ENCODE results near the gene CD4.
"Not testable (repeated sequence)": the region's sequence is repeated elsewhere in the genome, so short reads cannot be mapped to it uniquely, and the experiment has no call there.

The CD4 gene

DNA sequence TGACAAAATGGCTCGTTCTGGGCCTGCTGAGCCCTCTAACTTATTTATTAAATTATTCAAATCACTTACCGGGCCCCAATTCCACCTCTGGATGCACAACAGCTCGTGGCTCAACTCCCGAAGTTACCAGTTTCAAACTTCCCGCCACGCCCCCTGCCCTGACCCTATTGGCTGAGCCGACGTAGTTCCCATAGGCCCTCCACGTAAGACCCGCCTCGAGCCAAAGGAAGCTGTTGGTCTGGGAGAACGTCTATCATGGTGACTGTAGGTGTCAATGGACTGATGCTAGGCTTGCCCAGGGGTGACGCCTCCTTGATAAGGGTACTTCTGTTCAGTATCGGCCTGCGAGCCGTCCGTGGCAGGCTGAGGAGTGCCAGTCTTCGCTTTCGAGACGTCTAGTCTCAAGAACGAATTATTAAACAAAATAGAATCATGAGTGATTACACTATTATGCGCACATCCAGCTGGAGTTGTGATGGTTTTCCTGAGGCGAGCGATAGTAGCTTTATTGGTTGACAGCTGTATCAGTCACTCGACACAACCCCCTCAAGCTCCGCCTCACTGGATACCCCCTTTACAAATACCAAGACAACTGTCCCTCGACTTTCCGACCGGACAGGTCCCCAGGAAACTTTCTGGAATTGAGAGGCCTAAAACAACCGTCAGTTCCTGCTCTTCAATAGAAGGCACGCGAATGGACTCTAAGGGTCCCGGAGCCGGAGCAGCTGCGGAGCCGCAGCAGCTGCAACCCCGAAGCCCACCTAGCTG lies 62.0 kb downstream of the CD4 start, which contains the start of gene CDCA3:
TSS of gene CDCA3 (minus strand) at position 134 of the 768 bp plus-strand sequence. CDS start 334 bp downstream, outside the sequence.
- FAIRE-seq, result peak; percentile 96

DNA sequence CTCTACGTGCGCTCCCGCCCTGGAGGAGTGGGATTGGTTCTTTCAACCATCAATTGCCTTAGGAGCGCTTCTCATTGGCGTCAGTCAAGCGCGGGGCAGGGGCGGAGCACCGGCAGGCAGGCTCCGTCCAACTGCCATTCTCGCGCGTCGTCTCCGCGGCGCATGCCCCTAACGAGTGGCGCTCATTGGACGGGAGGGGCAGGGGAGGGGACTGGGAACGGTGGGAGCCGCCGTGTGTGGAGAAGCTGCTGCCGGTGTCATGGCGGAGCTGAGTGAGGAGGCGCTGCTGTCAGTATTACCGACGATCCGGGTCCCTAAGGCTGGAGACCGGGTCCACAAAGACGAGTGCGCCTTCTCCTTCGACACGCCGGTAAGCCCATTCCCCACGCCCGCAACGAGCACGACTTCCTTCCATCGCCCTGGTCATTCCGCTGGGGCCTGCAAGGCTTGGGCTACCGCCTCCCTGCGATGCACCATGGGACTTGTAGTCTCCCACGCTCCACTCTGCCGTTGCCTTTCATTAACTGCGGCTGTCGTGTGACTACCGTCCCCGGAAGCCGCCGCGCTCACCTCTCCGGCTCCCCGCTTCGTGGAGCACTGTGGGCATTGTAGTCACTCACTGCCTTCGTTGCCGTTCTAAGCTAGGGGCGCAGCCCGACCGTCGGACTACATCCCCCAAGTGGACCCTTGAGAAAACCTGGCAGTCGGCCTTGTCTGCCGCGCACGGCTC lies 62.8 kb downstream of the CD4 start, which contains the start of gene USP5:
TSS of gene USP5 (plus strand) at position 230 of the 730 bp plus-strand sequence. CDS start at position 260, 30 bp downstream.
- peak; percentile 91 for FAIRE-seq

GRCh38 chr12:6852651-6853354 lies 63.5 kb downstream of the CD4 start:
- peak; percentile 19 for FAIRE-seq

DNA sequence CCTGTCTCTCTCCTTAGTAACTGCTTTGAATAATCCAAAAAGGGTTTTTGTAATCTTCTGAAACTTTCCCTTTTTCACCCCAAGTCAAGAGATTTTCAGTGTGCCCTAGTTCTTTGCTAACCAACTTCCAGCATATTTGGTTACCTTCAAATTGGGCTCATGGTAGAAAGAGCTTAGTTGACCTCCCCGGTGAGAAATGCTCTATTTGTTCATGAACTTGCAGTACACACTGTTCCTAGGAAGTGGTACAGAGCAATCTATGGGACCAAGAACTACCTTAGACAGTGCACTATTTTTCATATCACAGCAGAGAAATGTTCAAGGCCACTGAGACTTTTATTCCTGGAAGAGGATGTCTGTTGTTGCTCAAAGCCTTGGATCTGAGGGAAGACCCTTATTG lies 64.3 kb downstream of the CD4 start:
- FAIRE-seq, result no peak

- no peak for FAIRE-seq
Measured at GRCh38 chr12:6854036-6854435, 64.7 kb downstream of the CD4 start.

DNA sequence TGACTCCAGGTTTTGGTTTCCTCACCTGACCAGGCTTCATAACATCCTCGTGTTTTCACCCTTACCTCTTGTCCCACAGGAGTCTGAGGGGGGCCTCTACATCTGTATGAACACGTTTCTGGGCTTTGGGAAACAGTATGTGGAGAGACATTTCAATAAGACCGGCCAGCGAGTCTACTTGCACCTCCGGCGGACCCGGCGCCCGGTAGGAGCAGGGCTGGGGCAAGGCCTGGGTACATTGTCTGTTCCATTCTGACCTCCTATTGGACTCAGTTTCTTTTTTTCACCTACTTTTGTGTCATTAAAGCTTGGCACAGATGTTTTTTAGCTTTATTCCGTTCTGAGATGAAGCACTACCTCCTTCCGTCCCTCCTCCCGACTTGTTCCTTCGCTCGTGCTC lies 66.0 kb downstream of the CD4 start:
- FAIRE-seq, result no peak

DNA sequence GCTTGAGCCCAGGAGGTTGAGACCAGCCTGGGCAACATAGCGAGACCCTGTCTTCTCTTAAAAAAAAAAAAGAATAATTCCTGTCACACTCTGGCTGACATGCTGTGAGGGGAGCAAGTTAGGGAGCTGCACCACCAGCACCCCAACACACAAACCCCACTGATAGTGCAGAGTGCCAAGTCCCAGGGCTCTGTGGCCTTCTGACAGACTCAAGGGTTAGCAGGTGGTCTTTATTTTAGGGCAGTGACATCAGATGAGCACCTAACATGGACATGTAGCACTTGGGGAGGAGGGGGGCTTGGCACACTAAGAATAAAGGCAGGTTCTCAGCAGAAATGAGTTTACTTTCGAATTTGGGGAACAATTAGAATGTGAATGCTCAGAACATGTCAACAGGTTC lies 69.5 kb downstream of the CD4 start:
- FAIRE-seq, result no peak

- FAIRE-seq, result no peak
Measured at GRCh38 chr12:6860116-6860515, 70.8 kb downstream of the CD4 start.

DNA sequence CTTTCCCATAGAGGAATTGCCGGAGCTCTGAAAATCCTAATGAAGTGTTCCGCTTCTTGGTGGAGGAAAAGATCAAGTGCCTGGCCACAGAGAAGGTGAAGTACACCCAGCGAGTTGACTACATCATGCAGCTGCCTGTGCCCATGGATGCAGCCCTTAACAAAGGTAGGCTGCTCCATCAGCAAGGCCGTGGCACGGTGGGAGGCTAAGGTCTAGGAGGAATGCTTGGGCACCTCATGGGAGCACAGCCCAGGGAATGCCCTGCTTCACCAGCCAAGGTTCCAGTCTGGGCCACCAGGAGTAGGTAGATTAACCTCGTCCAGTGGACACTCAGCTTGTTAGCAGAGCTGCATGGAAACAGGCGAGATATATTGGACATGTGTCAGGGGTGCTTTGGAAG lies 71.6 kb downstream of the CD4 start:
- no peak for FAIRE-seq

GRCh38 chr12:6861391-6861790 lies 72.1 kb downstream of the CD4 start:
- no peak for FAIRE-seq

DNA sequence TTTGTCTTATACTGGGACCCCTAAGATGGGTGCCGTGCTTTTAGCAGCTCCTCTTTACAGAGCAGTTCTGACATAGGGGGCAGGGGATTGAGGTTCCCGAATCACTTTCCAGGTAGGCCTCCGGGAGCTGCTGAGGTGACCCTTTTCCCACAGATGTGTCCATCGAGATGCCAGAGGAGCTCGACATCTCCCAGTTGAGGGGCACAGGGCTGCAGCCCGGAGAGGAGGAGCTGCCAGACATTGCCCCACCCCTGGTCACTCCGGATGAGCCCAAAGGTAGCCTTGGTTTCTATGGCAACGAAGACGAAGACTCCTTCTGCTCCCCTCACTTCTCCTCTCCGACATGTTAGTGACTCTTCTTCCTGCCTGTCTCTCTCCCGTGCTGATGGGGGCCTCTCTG lies 73.7 kb downstream of the CD4 start:
- FAIRE-seq, result no peak

DNA sequence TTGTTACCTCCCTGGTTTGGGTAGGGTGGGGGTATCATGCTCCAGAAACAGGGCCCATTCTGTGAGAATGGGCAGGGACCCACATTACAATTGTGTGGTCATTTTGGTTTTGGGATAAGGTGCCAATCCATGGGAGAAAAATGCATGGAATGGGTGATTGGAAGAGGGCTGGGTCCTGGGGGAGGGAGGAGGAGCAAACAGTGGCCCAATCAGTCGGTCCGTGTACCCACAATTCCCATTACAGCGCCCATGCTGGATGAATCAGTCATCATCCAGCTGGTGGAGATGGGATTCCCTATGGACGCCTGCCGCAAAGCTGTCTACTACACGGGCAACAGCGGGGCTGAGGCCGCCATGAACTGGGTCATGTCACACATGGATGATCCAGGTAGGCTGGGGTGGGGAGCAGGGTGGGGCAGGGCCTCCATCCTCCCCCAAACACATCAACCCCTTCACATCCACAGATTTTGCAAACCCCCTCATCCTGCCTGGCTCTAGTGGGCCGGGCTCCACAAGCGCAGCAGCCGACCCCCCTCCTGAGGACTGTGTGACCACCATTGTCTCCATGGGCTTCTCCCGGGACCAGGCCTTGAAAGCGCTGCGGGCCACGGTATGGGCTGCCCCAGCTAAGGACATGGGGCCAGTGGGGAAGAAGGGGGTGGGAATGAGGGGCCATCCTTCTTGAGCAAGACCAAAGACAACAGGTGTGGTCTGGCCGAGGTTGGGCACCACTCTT lies 74.4 kb downstream of the CD4 start:
- FAIRE-seq, result no peak

DNA sequence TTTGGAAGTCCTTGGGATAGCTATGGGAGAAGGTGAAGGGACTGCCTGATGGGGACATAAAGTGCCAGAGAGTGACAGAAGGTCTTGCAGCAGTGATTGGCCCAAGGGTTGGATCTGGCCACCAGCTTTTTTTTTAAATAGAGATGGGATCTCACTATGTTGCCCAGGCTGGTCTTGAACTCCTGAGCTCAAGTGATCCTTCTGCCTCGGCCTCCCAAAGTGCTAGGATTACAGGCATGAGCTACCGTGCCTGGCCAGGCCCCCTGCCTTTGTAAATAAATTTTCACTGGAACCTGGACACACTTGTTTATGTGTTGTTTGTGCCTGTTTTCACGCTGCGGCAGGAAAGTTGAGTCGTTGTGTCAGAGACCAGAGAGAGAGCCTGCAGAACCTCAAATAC lies 76.0 kb downstream of the CD4 start:
- not testable (repeated sequence) for FAIRE-seq

- no peak for FAIRE-seq
Measured at GRCh38 chr12:6866163-6866919, 77.0 kb downstream of the CD4 start.

DNA sequence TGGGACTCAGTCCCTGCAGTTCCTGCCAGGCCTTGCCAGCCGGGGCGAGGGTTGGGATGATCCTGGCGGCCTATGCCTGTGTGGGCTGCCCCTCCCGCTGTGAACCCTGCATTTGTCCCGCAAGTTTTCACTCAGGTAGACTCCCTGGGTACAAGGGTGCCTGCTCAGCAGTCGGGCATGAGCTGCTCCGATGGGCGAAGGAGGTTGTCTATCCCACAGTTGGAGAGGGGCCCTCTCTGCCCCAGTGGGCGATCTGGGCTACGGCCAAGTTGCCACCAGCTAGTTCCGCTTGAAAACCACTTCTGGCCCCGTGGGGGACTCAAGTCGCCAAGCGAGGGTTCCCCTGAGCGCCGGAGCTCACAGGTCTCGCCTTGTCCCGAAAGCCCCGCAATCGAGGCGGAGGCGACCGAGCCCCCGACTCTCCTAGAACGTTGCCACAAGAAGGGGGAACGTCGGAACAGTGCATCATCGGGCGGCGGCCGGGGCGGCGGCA lies 77.6 kb downstream of the CD4 start:
- no peak for FAIRE-seq

DNA sequence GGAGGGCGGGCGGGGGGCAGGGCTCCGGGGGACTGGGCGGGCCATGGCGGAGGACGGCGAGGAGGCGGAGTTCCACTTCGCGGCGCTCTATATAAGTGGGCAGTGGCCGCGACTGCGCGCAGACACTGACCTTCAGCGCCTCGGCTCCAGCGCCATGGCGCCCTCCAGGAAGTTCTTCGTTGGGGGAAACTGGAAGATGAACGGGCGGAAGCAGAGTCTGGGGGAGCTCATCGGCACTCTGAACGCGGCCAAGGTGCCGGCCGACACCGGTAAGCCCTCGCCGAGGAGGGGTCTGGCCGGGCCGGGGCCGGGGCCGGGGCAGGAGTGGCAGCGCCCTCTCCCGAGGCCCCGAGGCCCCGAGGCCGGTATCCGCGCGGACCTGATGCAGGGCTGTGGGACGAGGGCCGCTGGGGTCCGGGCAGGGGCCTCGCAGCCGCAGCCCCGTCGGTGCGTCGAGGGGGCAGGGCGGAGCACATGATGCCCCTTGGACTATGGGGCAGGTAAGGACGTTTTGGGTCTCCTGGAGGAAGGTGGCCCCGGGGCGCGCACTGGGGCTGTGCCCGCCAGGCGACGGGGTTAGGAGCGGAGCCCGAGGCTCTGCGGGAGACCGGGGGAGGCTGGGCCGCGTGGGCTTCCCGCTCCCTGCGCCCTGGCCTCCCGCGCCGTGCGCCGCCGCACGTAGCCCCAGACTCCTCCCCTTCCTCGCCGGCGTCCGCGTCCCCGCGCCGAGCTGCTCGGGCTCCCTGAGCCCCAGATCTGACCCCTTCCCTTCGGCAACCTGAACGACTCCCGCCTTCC lies 78.3 kb downstream of the CD4 start, which contains the start of gene TPI1:
TSS of gene TPI1 (plus strand) at position 119 of the 798 bp plus-strand sequence. CDS start at position 155, 36 bp downstream.
- no peak for FAIRE-seq

GRCh38 chr12:6868211-6869048 lies 79.1 kb downstream of the CD4 start:
- FAIRE-seq, result no peak

DNA sequence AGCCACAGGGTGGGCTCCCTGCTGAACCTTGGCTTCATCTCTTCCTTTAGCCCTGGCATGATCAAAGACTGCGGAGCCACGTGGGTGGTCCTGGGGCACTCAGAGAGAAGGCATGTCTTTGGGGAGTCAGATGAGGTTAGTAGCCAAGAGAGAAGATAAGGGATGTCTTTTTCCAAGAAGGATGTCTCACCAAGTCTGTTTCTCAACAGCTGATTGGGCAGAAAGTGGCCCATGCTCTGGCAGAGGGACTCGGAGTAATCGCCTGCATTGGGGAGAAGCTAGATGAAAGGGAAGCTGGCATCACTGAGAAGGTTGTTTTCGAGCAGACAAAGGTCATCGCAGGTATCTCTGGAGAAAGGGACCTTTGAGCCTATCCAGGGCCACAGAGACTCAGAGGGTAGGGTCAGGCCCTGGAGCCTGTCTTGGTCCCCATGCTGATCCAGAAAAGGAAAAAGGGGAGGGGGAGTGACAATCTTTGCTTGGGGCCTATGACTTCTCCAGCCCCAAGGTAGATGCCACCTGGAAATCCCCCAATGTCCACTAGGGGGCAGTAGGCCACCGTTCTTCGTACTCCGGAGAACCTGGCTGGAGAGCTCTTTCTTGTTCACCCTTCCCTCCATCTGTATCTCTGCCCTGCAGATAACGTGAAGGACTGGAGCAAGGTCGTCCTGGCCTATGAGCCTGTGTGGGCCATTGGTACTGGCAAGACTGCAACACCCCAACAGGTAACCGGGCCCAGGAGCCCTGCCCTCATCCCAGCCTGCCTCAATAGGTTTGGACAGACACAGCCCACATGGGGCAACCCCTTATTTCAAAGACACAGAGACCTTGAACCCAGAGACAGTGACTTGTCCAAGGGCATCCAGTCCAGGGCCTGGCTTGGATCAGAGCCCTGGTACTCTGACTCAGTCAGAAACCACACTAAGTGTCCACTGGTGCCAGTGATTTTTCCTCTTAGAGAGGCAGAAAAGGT lies 80.0 kb downstream of the CD4 start:
- no peak for FAIRE-seq

DNA sequence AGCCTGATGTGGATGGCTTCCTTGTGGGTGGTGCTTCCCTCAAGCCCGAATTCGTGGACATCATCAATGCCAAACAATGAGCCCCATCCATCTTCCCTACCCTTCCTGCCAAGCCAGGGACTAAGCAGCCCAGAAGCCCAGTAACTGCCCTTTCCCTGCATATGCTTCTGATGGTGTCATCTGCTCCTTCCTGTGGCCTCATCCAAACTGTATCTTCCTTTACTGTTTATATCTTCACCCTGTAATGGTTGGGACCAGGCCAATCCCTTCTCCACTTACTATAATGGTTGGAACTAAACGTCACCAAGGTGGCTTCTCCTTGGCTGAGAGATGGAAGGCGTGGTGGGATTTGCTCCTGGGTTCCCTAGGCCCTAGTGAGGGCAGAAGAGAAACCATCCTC lies 81.0 kb downstream of the CD4 start:
- not testable (repeated sequence) for FAIRE-seq
